ENCODE measurements around the gene KAZALD1. TPM values are rescaled to one million over a fixed set of nuclear protein-coding genes. Genes with fewer than 3 reads are reported as not detected.
"Not testable (repeated sequence)": the region's sequence is repeated elsewhere in the genome, so short reads cannot be mapped to it uniquely, and the experiment has no call there.

The KAZALD1 gene
- total RNA-seq, 1 donor from 2014 or later: 1.6 TPM

DNA sequence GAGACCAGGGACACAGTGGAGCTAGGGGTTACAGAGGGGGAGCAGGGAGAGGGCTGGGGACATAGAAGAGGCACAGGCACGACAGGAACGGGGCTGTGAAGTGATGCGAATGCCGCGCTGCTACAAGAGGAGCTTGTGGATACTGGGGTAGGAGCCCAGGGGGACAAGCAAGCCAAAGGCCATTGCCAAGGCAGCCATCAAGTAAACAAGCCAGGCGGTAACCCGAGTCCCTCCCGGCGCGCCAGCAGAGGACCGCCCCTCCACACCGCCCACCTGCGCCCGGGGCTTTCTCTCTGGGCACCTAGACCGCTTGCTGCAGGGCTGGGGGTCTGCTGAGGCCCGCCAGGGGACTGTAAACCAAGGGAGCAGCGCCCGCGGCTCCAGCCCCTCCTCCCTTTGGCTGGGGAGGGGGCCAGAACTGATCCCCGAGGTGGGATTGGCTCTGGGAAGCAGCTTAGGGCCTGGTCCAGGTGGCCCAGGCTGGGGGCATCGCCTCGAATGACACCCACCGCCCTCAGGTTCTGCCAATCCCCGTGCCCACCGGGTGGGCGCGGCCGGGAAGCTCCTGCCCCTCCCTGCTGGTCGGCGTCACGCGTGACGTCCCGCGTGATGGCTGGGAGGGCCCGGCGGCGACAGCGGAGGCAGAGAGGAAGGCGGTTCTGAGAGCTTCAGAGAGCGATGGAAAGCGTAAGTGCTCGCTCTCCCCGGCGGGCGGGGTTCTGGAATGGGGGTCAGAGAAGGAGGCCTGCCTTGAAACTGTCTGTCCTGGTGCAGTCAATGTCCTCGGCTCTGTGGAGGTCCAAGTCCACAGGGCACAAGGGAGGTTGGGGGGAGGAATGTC lies 29.8 kb upstream of the KAZALD1 start:
- no peak for FAIRE-seq
- Histone ChIP-seq H3K36me3 (ENCODE audit: control insufficient read depth, insufficient read depth, low read length) (peaks cover 15% of the 10 kb centered on the region), H3K27me3 (ENCODE audit: control insufficient read depth, insufficient read depth, low read length) (no peaks in the 10 kb centered on the region), H3K4me3 (ENCODE audit: low read depth, low read length) (peak overlapping the region; percentile 54)
- TF ChIP-seq, protein P1, sequence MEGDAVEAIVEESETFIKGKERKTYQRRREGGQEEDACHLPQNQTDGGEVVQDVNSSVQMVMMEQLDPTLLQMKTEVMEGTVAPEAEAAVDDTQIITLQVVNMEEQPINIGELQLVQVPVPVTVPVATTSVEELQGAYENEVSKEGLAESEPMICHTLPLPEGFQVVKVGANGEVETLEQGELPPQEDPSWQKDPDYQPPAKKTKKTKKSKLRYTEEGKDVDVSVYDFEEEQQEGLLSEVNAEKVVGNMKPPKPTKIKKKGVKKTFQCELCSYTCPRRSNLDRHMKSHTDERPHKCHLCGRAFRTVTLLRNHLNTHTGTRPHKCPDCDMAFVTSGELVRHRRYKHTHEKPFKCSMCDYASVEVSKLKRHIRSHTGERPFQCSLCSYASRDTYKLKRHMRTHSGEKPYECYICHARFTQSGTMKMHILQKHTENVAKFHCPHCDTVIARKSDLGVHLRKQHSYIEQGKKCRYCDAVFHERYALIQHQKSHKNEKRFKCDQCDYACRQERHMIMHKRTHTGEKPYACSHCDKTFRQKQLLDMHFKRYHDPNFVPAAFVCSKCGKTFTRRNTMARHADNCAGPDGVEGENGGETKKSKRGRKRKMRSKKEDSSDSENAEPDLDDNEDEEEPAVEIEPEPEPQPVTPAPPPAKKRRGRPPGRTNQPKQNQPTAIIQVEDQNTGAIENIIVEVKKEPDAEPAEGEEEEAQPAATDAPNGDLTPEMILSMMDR (IDR thresholded peaks at IDR 0.05; ENCODE audit: insufficient read depth, low read length, severe bottlenecking): no peak
- DNase-seq (ENCODE audit: low read depth): no peak

DNA sequence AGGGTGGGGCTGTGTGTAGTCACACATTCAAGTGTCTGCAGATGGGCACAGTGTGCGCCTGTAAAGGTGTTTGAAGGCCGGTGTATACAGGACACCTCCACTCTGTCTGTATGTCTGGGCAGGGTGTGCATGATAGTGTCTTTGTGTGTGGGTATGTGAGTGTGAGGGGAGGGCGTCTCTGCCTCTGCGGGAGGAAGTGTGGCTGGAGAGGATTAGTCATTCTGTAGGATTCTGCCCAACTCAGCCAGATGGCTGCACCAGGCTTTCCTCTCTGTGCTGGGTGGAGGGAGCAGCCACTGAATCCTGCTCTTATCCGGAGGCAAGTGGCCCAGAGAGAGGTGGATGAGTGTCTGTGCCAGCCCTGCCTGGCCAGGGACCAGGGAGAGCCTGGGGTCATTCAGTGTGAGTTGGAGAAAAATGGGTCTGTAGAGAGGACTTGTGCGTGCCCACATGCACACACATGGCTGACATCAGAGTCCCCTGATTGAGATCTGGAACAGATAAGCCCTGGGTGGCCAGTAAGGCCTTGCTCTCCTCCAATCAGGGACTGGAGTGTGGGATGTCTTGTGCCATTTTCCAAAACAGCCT lies 29.1 kb upstream of the KAZALD1 start:
- peak; percentile 79 for DNase-seq (ENCODE audit: low read depth)
- peak overlapping the region; percentile 54 for H3K4me3 ChIP-seq (ENCODE audit: low read depth, low read length)
- FAIRE-seq: no peak
- TF ChIP-seq, protein P1 (IDR thresholded peaks at IDR 0.05; ENCODE audit: insufficient read depth, low read length, severe bottlenecking): no peak
- H3K36me3 ChIP-seq (ENCODE audit: control insufficient read depth, insufficient read depth, low read length): peaks cover 20% of the 10 kb centered on the region
- no peaks in the 10 kb centered on the region for H3K27me3 ChIP-seq (ENCODE audit: control insufficient read depth, insufficient read depth, low read length)

DNA sequence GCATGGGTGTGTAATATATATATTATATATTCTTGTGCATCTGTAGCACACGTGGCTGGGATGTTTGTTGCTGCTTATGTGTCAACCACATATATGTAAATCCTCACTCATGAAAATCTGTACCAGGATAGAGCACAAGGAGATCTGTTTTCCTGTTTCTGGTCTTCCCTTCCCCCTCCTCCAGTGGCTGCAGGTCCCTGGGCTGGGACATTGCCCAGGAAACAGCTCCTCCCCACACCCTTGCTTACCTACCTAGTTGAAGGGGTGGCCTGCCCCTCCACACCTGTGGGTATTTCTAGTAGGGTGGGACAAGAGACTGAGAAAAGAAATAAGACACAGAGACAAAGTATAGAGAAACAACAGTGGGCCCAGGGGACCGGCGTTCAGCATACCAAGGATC lies 28.5 kb upstream of the KAZALD1 start:
- TF ChIP-seq, protein P1 (IDR thresholded peaks at IDR 0.05; ENCODE audit: insufficient read depth, low read length, severe bottlenecking): no peak
- DNase-seq (ENCODE audit: low read depth) (no peak), FAIRE-seq (no peak)
- H3K36me3 ChIP-seq (ENCODE audit: control insufficient read depth, insufficient read depth, low read length): peaks cover 20% of the 10 kb centered on the region
- H3K27me3 ChIP-seq (ENCODE audit: control insufficient read depth, insufficient read depth, low read length): no peaks in the 10 kb centered on the region
- no peak overlapping the region for H3K4me3 ChIP-seq (ENCODE audit: low read depth, low read length)

DNA sequence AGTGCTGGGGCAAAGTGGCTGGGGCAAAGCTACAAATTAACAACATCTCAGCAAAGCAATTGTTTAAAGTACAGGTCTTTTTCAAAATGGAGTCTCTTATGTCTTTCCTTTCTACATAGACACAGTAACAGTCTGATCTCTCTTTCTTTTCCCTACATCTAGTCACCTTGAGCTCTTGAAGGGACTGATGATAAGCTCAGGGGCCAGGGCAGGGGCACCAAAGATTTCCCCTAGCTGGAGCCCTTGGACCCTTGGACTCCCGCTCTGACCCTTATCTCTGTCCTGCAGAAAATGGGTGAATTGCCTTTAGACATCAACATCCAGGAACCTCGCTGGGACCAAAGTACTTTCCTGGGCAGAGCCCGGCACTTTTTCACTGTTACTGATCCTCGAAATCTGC lies 27.4 kb upstream of the KAZALD1 start:
- peaks cover 20% of the 10 kb centered on the region for H3K36me3 ChIP-seq (ENCODE audit: control insufficient read depth, insufficient read depth, low read length)
- FAIRE-seq: not testable (repeated sequence)

DNA sequence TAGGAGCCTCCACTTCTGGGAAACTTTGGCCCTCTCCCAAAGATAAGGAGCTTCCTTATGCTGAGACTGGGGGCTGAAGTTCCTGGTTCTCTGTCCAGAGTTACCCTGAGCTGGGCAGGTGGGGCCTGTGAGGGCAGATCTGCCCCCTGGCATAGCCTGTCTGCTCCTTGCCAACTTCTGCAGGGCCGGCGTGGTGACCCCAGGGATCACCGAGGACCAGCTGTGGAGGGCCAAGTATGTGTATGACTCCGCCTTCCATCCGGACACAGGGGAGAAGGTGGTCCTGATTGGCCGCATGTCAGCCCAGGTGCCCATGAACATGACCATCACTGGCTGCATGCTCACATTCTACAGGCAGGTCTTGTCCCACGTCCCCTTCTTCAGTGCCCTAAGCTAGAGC lies 26.5 kb upstream of the KAZALD1 start:
- TF ChIP-seq, protein P1 (IDR thresholded peaks at IDR 0.05; ENCODE audit: insufficient read depth, low read length, severe bottlenecking): no peak
- no peak for FAIRE-seq
- Histone ChIP-seq H3K27me3 (ENCODE audit: control insufficient read depth, insufficient read depth, low read length) (no peaks in the 10 kb centered on the region), H3K4me3 (ENCODE audit: low read depth, low read length) (no peak overlapping the region), H3K36me3 (ENCODE audit: control insufficient read depth, insufficient read depth, low read length) (peaks cover 20% of the 10 kb centered on the region)
- DNase-seq (ENCODE audit: low read depth): no peak

More for the DNA sequence above, 27.4 kb upstream of the KAZALD1 start:
- H3K27me3 ChIP-seq (ENCODE audit: control insufficient read depth, insufficient read depth, low read length); DNase-seq (ENCODE audit: low read depth); H3K4me3 ChIP-seq (ENCODE audit: low read depth, low read length): not testable (repeated sequence)

DNA sequence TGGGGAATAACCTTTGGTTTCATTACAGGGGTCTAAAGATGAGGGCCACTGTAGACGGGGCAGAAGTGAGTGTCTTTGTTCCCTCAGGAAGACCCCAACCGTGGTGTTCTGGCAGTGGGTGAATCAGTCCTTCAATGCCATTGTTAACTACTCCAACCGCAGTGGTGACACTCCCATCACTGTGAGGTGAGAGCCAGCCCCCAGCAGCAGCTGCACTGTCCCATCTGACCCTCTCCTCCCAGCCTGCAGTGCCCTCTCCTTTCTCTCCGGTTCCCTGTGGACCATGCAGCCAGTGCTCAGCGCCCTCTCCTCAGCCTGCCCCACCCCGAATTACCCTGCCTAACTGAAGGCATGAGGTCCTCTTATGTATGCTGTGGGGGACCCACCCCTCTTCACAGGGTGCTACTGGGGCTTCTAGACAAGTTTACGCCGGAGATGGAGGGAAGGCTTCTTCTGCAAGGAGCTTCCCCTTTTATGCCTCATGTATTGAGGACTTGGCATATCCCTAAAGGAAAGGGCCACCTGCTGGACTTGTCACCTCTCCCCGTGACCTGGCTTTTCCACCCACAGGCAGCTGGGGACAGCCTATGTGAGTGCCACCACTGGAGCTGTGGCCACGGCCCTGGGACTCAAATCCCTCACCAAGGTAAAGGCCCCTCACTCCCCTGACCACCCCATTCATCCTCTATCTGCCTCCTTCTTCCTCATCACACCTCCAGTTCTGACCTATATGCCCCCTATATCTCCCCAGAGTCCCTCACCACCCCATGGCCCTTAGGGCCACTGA lies 25.7 kb upstream of the KAZALD1 start:
- Histone ChIP-seq H3K36me3 (ENCODE audit: control insufficient read depth, insufficient read depth, low read length) (peaks cover 20% of the 10 kb centered on the region), H3K27me3 (ENCODE audit: control insufficient read depth, insufficient read depth, low read length) (no peaks in the 10 kb centered on the region), H3K4me3 (ENCODE audit: low read depth, low read length) (no peak overlapping the region)
- no peak for FAIRE-seq
- no peak for DNase-seq (ENCODE audit: low read depth)
- TF ChIP-seq, protein P1 (IDR thresholded peaks at IDR 0.05; ENCODE audit: insufficient read depth, low read length, severe bottlenecking): no peak

Data from bronchial epithelial cell (primary cell).